Natural killer cell (primary cell): ENCODE measurements around the gene OR10H3. TPM values are rescaled to one million over a fixed set of nuclear protein-coding genes. Genes with fewer than 3 reads are reported as not detected.

Experiments used
- ATAC-seq, 3 donors: fragments of 150-1000 bp in 2 of 3; fragments of 200-7000 bp in 1 of 3; cut with Tn5 transposase; 1 replicate in 1 of 3; 2 replicates in 2 of 3; pipeline ENCODE4 v1.10.0; 2021; ENCODE audit warnings: mild to moderate bottlenecking in 2 of 3, moderate library complexity in 2 of 3
- DNase-seq, 2 donors: peaks; one replicate each; pipeline versions ENCODE4 v3.0.0 to v3.0.0-alpha.2; 2013 to 2021; ENCODE audit warnings: mixed read lengths in 1 of 2
- H3K27ac ChIP-seq: one replicate; pipeline ENCODE4 v1.5.1; 2013; ENCODE audit warnings: mild to moderate bottlenecking, low read length
- H3K27me3 ChIP-seq: one replicate; pipeline ENCODE4 v1.6.1; 2013; ENCODE audit warnings: low read length; ENCODE audit not compliant: control insufficient read depth, insufficient read depth
- H3K36me3 ChIP-seq: one replicate; pipeline ENCODE4 v1.6.1; 2013; ENCODE audit warnings: low read length; ENCODE audit not compliant: control insufficient read depth, insufficient read depth
- H3K4me1 ChIP-seq: one replicate; pipeline ENCODE4 v1.6.1; 2013; ENCODE audit warnings: low read length; ENCODE audit not compliant: control insufficient read depth, insufficient read depth
- H3K4me3 ChIP-seq: one replicate; pipeline ENCODE4 v1.5.1; 2013; ENCODE audit warnings: low read length
- H3K9me3 ChIP-seq: one replicate; pipeline ENCODE4 v1.6.1; 2013; ENCODE audit warnings: low read length; ENCODE audit not compliant: control insufficient read depth, insufficient read depth
- H3K27ac Mint-ChIP-seq, 2 donors: one replicate each; pipeline ENCODE4 v1.8.0; 2022; ENCODE audit warnings: mild to moderate bottlenecking in 2 of 2, mixed read lengths in 2 of 2, moderate library complexity in 1 of 2
- H3K27me3 Mint-ChIP-seq, 2 donors: one replicate each; pipeline ENCODE4 v1.8.0; 2022; ENCODE audit warnings: low read depth in 2 of 2, mixed read lengths in 2 of 2
- H3K36me3 Mint-ChIP-seq: one replicate; pipeline ENCODE4 v1.8.0; 2022; ENCODE audit warnings: mixed read lengths
- H3K4me1 Mint-ChIP-seq, 2 donors: one replicate each; pipeline ENCODE4 v1.8.0; 2022; ENCODE audit warnings: mixed read lengths in 2 of 2
- H3K4me3 Mint-ChIP-seq: one replicate; pipeline ENCODE4 v1.8.0; 2022; ENCODE audit warnings: mild to moderate bottlenecking, moderate library complexity, mixed read lengths
- H3K9me3 Mint-ChIP-seq, 2 donors: one replicate each; pipeline ENCODE4 v1.8.0; 2022; ENCODE audit warnings: mixed read lengths in 2 of 2
- CTCF ChIP-seq: fragments of 200-600 bp; IDR thresholded peaks from one replicate; pipeline ENCODE4 v1.8.0; 2022; ENCODE audit warnings: antibody characterized with exemption
- WGBS: methylation state at CpG from one replicate; pipeline ENCODE4 v1.1.7; 2013; ENCODE audit warnings: missing lambda C conversion rate; ENCODE audit not compliant: insufficient coverage; 5-methylcytosine and 5-hydroxymethylcytosine counted together
- intact Hi-C: fragments of 100-400 bp; cut with micrococcal nuclease; formaldehyde crosslinking; loops from one replicate; pipeline ENCODE4 v1.14.2; 2022
- total RNA-seq, 4 donors: library from RNA; stranded (reverse); fragments of 120-200 nt in 1 of 4; gene quantifications; one replicate each; pipeline versions ENCODE4 v1.2.3 to v1.2.4, GENCODE V29; 2013 to 2022

Gene OR10H3
- total RNA-seq, 3 donors from 2014 or later (not counting 1 experiment from before 2014, with no cell fraction given) = not detected

- H3K36me3 Mint-ChIP-seq = no peaks in the 10 kb centered on the region
- H3K9me3 ChIP-seq = no peaks in the 10 kb centered on the region
- H3K4me3 Mint-ChIP-seq = no peak overlapping the region
- no peaks in the 10 kb centered on the region for H3K9me3 Mint-ChIP-seq
- 3% methylated on average over 7 of the region's 7 CpGs for WGBS
- H3K27ac ChIP-seq = no peak overlapping the region
- peaks cover 3% of the 10 kb centered on the region for H3K27me3 ChIP-seq
- DNase-seq (peak in 1 of 2 donors; percentile 43), ATAC-seq (peak in 2 of 3 donors; percentile 50 to 64)
- no peak for TF ChIP-seq CTCF
- H3K4me1 Mint-ChIP-seq = peaks cover 0 to 5% of the 10 kb centered on the region in 2 donors
- H3K27me3 Mint-ChIP-seq = peaks cover 29 to 33% of the 10 kb centered on the region in 2 donors
- H3K4me1 ChIP-seq = no peaks in the 10 kb centered on the region
- no peaks in the 10 kb centered on the region for H3K36me3 ChIP-seq
- H3K27ac Mint-ChIP-seq = no peak overlapping the region
- intact Hi-C loops = no loop called here
- no peak overlapping the region for H3K4me3 ChIP-seq
Observed at GRCh38 chr19:15702534-15702930, 35.3 kb upstream of the OR10H3 start.

GRCh38 chr19:15714638-15715037 lies 23.1 kb upstream of the OR10H3 start:
- Histone ChIP-seq H3K36me3 (no peaks in the 10 kb centered on the region), H3K27me3 (no peaks in the 10 kb centered on the region), H3K4me3 (no peak overlapping the region), H3K27ac (no peak overlapping the region), H3K9me3 (no peaks in the 10 kb centered on the region), H3K4me1 (no peaks in the 10 kb centered on the region)
- 73% methylated on average over 3 of the region's 3 CpGs for WGBS
- Mint-ChIP-seq H3K36me3 (no peaks in the 10 kb centered on the region), H3K27ac (no peak overlapping the region), H3K4me3 (no peak overlapping the region), H3K4me1 (no peaks in the 10 kb centered on the region), H3K9me3 (no peaks in the 10 kb centered on the region), H3K27me3 (peaks cover 20 to 50% of the 10 kb centered on the region in 2 donors)
- intact Hi-C loops = no loop called here
- no peak for ATAC-seq
- DNase-seq = no peak
- no peak for TF ChIP-seq CTCF

GRCh38 chr19:15715642-15716041 lies 22.1 kb upstream of the OR10H3 start:
- Mint-ChIP-seq H3K27ac (no peak overlapping the region), H3K27me3 (peaks cover 22 to 50% of the 10 kb centered on the region in 2 donors), H3K9me3 (no peaks in the 10 kb centered on the region), H3K4me3 (no peak overlapping the region), H3K4me1 (no peaks in the 10 kb centered on the region), H3K36me3 (no peaks in the 10 kb centered on the region)
- intact Hi-C loops = no loop called here
- no peak for ATAC-seq
- TF ChIP-seq CTCF = no peak
- Histone ChIP-seq H3K9me3 (no peaks in the 10 kb centered on the region), H3K4me3 (no peak overlapping the region), H3K36me3 (no peaks in the 10 kb centered on the region), H3K4me1 (no peaks in the 10 kb centered on the region), H3K27ac (no peak overlapping the region), H3K27me3 (no peaks in the 10 kb centered on the region)
- DNase-seq = no peak
- WGBS = no CpG with 5 or more reads among the region's 1 CpG

GRCh38 chr19:15717809-15718208 lies 20.0 kb upstream of the OR10H3 start:
- Mint-ChIP-seq H3K27ac (no peak overlapping the region), H3K9me3 (no peaks in the 10 kb centered on the region), H3K4me3 (no peak overlapping the region), H3K27me3 (peaks cover 34 to 62% of the 10 kb centered on the region in 2 donors), H3K4me1 (no peaks in the 10 kb centered on the region), H3K36me3 (no peaks in the 10 kb centered on the region)
- H3K27me3 ChIP-seq = no peaks in the 10 kb centered on the region
- H3K27ac ChIP-seq = no peak overlapping the region
- DNase-seq = no peak
- WGBS = 21% methylated on average over 6 of the region's 6 CpGs
- no peak overlapping the region for H3K4me3 ChIP-seq
- intact Hi-C loops = no loop called here
- no peaks in the 10 kb centered on the region for H3K36me3 ChIP-seq
- H3K9me3 ChIP-seq = no peaks in the 10 kb centered on the region
- no peak for ATAC-seq
- TF ChIP-seq CTCF = no peak
- no peaks in the 10 kb centered on the region for H3K4me1 ChIP-seq
